Mucosa of stomach (tissue), 1 donor: ENCODE measurements around the gene LILRB4.
"Not testable (repeated sequence)": the region's sequence is repeated elsewhere in the genome, so short reads cannot be mapped to it uniquely, and the experiment has no call there.

Source experiments
- H3K27me3 ChIP-seq: one replicate; pipeline ENCODE4 v1.7.0; 2013; ENCODE audit warnings: mild to moderate bottlenecking, low read length; ENCODE audit not compliant: control insufficient read depth, insufficient read depth
- H3K36me3 ChIP-seq: one replicate; pipeline ENCODE4 v1.7.0; 2013; ENCODE audit warnings: low read length; ENCODE audit not compliant: control insufficient read depth, insufficient read depth
- H3K4me1 ChIP-seq: one replicate; pipeline ENCODE4 v1.7.0; 2013; ENCODE audit warnings: mild to moderate bottlenecking, low read length; ENCODE audit not compliant: control insufficient read depth, insufficient read depth
- H3K4me3 ChIP-seq: one replicate; pipeline ENCODE4 v1.7.0; 2013; ENCODE audit warnings: low read length
- H3K9ac ChIP-seq: one replicate; pipeline ENCODE4 v1.7.0; 2013; ENCODE audit warnings: mild to moderate bottlenecking, low read length, moderate library complexity
- H3K9me3 ChIP-seq: one replicate; pipeline ENCODE4 v1.7.0; 2013; ENCODE audit warnings: mild to moderate bottlenecking, low read length, moderate library complexity; ENCODE audit not compliant: control insufficient read depth
- donor health status: Pancreatic carcinoma.

Gene LILRB4

DNA sequence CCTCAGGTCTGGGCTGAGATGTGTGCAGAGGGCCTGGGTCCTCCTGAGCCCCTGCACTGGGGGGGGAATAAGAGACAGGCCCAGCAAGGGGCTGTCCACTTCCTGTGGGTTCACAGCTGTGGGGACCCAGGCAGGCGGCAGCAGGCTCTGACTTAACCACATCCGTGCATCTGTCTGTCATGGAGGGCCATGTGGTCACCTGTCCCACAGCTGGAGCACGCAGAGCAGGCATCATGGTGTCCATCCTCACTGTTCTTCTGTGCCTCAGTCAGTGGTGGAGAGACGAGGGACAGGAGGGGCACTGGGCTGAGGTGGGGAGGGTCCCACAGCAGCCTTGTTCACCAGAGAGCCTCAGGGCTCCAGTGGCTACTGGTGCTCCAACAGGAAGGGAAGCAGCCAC, 45.2 kb downstream of the LILRB4 start:
- Histone ChIP-seq H3K4me1 (no peaks in the 10 kb centered on the region), H3K36me3 (no peaks in the 10 kb centered on the region), H3K9me3 (no peaks in the 10 kb centered on the region), H3K27me3 (peaks cover 3% of the 10 kb centered on the region), H3K9ac (no peak overlapping the region), H3K4me3 (no peak overlapping the region)

- no peak overlapping the region for H3K4me3 ChIP-seq
- H3K27me3 ChIP-seq: peaks cover 3% of the 10 kb centered on the region
- H3K4me1 ChIP-seq: no peaks in the 10 kb centered on the region
- H3K9ac ChIP-seq: no peak overlapping the region
- H3K36me3 ChIP-seq: no peaks in the 10 kb centered on the region
- no peaks in the 10 kb centered on the region for H3K9me3 ChIP-seq
These were observed 46.0 kb downstream of the LILRB4 start for GRCh38 chr19:54708781-54709180.

- Histone ChIP-seq H3K4me3 (no peak overlapping the region), H3K9me3 (no peaks in the 10 kb centered on the region), H3K9ac (no peak overlapping the region), H3K36me3 (no peaks in the 10 kb centered on the region), H3K4me1 (no peaks in the 10 kb centered on the region), H3K27me3 (peaks cover 3% of the 10 kb centered on the region)
These were observed 46.6 kb downstream of the LILRB4 start for GRCh38 chr19:54709212-54709948.

DNA sequence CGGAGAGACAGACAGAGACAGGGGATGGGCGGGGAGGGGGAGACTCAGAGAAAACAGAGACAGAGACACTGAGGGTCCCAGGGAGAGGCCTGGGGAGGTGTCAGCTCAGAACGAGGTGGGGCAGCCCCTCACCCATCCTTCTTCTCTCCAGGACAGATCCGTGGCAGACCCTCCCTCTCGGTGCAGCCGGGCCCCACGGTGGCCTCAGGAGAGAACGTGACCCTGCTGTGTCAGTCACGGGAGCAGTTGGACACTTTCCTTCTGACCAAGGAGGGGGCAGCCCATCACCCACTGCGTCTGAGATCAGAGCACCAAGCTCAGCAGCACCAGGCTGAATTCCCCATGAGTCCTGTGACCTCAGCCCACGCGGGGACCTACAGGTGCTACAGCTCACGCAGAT, 47.2 kb downstream of the LILRB4 start:
- not testable (repeated sequence) for H3K27me3 ChIP-seq, H3K4me3 ChIP-seq, H3K9me3 ChIP-seq, H3K4me1 ChIP-seq, H3K9ac ChIP-seq, H3K36me3 ChIP-seq
